ENCODE data around the gene AP5B1. TPM values are rescaled to one million over a fixed set of nuclear protein-coding genes. Genes with fewer than 3 reads are reported as not detected.
A peak's percentile ranks its signal among the peaks of the same experiment; 100 is the strongest.

Gene AP5B1
- total RNA-seq, 1 experiment from 2014 or later, result 9.4 TPM

DNA sequence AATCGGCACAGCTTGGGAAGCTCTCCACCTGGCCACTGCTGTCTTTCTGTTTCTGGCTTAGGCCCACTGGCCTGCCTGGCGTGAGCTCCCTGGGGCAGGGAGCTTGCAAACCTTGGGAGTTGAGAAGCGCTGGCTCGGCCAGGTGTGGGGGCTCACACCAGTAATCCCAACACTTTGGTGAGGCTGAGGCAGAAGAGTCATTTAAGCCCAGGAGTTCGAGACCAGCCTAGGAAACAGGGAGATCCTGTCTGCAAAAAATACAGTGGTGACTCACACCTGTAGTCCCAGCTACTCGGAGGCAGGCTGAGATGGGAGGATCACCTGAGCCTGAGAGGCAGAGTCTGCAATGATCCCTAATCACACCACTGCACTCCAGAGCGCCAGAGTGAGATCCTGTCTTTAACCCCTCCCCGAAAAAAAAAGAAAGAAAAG lies 4.0 kb downstream of the AP5B1 start:
- H3K4me1 Mint-ChIP-seq, result no peaks in the 10 kb centered on the region; a peak in 1 of 4 replicates
- Histone ChIP-seq H2BK15ac (ENCODE audit: low read depth, low read length) (no peak overlapping the region), H3K79me1 (ENCODE audit: insufficient read depth, low read depth, low read length, poor library complexity, severe bottlenecking) (no peaks in the 10 kb centered on the region), H2BK5ac (ENCODE audit: insufficient read length, low read length) (no peak overlapping the region), H4K20me1 (ENCODE audit: control insufficient read depth, insufficient read depth, insufficient read length) (no peaks in the 10 kb centered on the region), H2BK20ac (ENCODE audit: low read depth, low read length, poor library complexity, severe bottlenecking) (no peak overlapping the region), H3K4ac (ENCODE audit: low read depth, low read length) (no peak overlapping the region), H3K79me2 (ENCODE audit: insufficient read depth, low read length) (no peaks in the 10 kb centered on the region), H3T11ph (ENCODE audit: low read length) (no peak overlapping the region), H4K5ac (ENCODE audit: insufficient read length, low read depth, low read length) (no peak overlapping the region), H3K18ac (ENCODE audit: insufficient read length, low read depth, low read length) (no peak overlapping the region), H3K23me2 (ENCODE audit: insufficient read length, low read depth, low read length, poor library complexity, severe bottlenecking) (peaks cover 8% of the 10 kb centered on the region), H3K9me3 (ENCODE audit: control insufficient read depth, low read depth, low read length) (no peaks in the 10 kb centered on the region), H2BK12ac (ENCODE audit: insufficient read length, low read depth, low read length) (no peak overlapping the region), H4K91ac (ENCODE audit: insufficient read length, low read depth, low read length) (no peak overlapping the region), H3K56ac (ENCODE audit: insufficient read length, low read depth, low read length) (no peak overlapping the region), H3K14ac (ENCODE audit: insufficient read depth, low read length) (no peak overlapping the region), H3K27ac (ENCODE audit: insufficient read length, low read depth, low read length) (no peak overlapping the region), H4K8ac (replicated peaks; ENCODE audit: insufficient read length, low read depth, low read length) (no peak overlapping the region), H2AFZ (ENCODE audit: low read length) (no peak overlapping the region), H2AK5ac (ENCODE audit: insufficient read length, low read length) (no peak overlapping the region), H3K4me1 (ENCODE audit: insufficient read depth, low read length) (no peaks in the 10 kb centered on the region), H3K4me2 (ENCODE audit: insufficient read depth, insufficient read length, low read length) (no peak overlapping the region), H3K23ac (ENCODE audit: insufficient read length, low read depth, low read length) (no peak overlapping the region), H2BK120ac (ENCODE audit: low read depth, low read length, poor library complexity, severe bottlenecking) (no peak overlapping the region), H3K9ac (ENCODE audit: extremely low read depth, insufficient read length, low read length) (no peak overlapping the region), H3K27me3 (ENCODE audit: insufficient read depth, low read length) (no peaks in the 10 kb centered on the region)
- H3K36me3 Mint-ChIP-seq (ENCODE audit: insufficient read depth in 1 of 3, low read depth in 3 of 3), result peaks cover 0 to 18% (median 8%) of the 10 kb centered on the region in 3 experiments; a peak in 4 of 7 replicates
- H3K4me3 Mint-ChIP-seq, result no peak overlapping the region
- no CpG with 5 or more reads among the region's 8 CpGs for WGBS (ENCODE audit: extremely low coverage, insufficient read length, low lambda C conversion rate)
- H3K27ac Mint-ChIP-seq, result peak overlapping the region in 1 of 3 experiments; percentile 85; a peak in 2 of 7 replicates
- H3K9me3 Mint-ChIP-seq, result peaks cover 0 to 2% of the 10 kb centered on the region in 2 experiments; a peak in 1 of 5 replicates
- TF ChIP-seq, protein P1, sequence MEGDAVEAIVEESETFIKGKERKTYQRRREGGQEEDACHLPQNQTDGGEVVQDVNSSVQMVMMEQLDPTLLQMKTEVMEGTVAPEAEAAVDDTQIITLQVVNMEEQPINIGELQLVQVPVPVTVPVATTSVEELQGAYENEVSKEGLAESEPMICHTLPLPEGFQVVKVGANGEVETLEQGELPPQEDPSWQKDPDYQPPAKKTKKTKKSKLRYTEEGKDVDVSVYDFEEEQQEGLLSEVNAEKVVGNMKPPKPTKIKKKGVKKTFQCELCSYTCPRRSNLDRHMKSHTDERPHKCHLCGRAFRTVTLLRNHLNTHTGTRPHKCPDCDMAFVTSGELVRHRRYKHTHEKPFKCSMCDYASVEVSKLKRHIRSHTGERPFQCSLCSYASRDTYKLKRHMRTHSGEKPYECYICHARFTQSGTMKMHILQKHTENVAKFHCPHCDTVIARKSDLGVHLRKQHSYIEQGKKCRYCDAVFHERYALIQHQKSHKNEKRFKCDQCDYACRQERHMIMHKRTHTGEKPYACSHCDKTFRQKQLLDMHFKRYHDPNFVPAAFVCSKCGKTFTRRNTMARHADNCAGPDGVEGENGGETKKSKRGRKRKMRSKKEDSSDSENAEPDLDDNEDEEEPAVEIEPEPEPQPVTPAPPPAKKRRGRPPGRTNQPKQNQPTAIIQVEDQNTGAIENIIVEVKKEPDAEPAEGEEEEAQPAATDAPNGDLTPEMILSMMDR (conservative IDR thresholded peaks at IDR 0.05), result no peak
- no peak for DNase-seq
- peaks cover 2% of the 10 kb centered on the region for H3K27me3 Mint-ChIP-seq (ENCODE audit: low read depth)
